Breast epithelium (tissue), 4 donors: Measurements from ENCODE around the gene CCDC57. TPM values are rescaled to one million over a fixed set of nuclear protein-coding genes. Genes with fewer than 3 reads are reported as not detected.

Experiments used
- DNase-seq, 2 donors: peaks; one replicate each; pipeline ENCODE4 v3.0.0-alpha.2; 2019; ENCODE audit warnings: low spot score in 2 of 2
- H3K27ac ChIP-seq, 2 donors: fragments of 200-600 bp; sonication (generic) in 1 of 2; one replicate each; pipeline ENCODE4 v1.5.1; 2016 to 2019; ENCODE audit warnings: mild to moderate bottlenecking in 1 of 2
- H3K27me3 ChIP-seq, 2 donors: fragments of 200-600 bp; sonication (generic) in 1 of 2; one replicate each; pipeline versions ENCODE4 v1.5.1 to v1.6.0; 2017 to 2019; ENCODE audit warnings: control low read depth in 1 of 2, mild to moderate bottlenecking in 1 of 2
- H3K36me3 ChIP-seq: fragments of 200-600 bp; one replicate; pipeline ENCODE4 v1.5.1; 2019
- H3K4me1 ChIP-seq, 2 donors: fragments of 200-600 bp; sonication (generic); one replicate each; pipeline ENCODE4 v1.5.1; 2016 to 2019; ENCODE audit warnings: control low read depth in 1 of 2
- H3K4me3 ChIP-seq, 3 donors: fragments of 200-600 bp; sonication (generic); 1 replicate in 2 of 3; 2 replicates in 1 of 3; pipeline ENCODE4 v1.5.1; 2016 to 2019; ENCODE audit warnings: mild to moderate bottlenecking in 3 of 3, moderate library complexity in 2 of 3
- H3K9me3 ChIP-seq, 2 donors: fragments of 200-600 bp; sonication (generic) in 1 of 2; one replicate each; pipeline ENCODE4 v1.5.1; 2016 to 2019; ENCODE audit warnings: control low read depth in 1 of 2
- CTCF ChIP-seq, 3 donors: fragments of 450-650 bp; IDR thresholded peaks; one replicate each; pipeline ENCODE4 v1.5.1; 2016 to 2017; ENCODE audit warnings: antibody characterized with exemption in 3 of 3, mild to moderate bottlenecking in 3 of 3, moderate library complexity in 3 of 3
- POLR2A ChIP-seq: fragments of 450-650 bp; IDR thresholded peaks from one replicate; pipeline ENCODE4 v1.6.1; 2016; ENCODE audit warnings: antibody characterized with exemption, mild to moderate bottlenecking, moderate library complexity
- POLR2AphosphoS5 ChIP-seq, 3 donors: sonication (generic); formaldehyde crosslinking; IDR thresholded peaks; one replicate each; pipeline ENCODE4 v1.6.1; 2017; ENCODE audit warnings: antibody characterized with exemption in 3 of 3
- intact Hi-C: fragments of 100-400 bp; cut with DNase I; formaldehyde crosslinking; loops from one replicate; pipeline ENCODE4 v1.15.1; 2023; ENCODE audit warnings: low total_unique reads
- total RNA-seq, 3 donors: library from RNA; depleted of rRNA; stranded (reverse); fragments of >200 nt; gene quantifications; one replicate each; pipeline ENCODE4 v1.1.0, GENCODE V29; 2016

Gene CCDC57
- total RNA-seq, 3 donors from 2014 or later: 13.4 to 56.9 (median 52.8) TPM

- Histone ChIP-seq H3K27ac (no peak overlapping the region), H3K9me3 (no peaks in the 10 kb centered on the region), H3K36me3 (no peaks in the 10 kb centered on the region), H3K4me3 (no peak overlapping the region), H3K27me3 (no peaks in the 10 kb centered on the region), H3K4me1 (peaks cover 0 to 7% of the 10 kb centered on the region in 2 donors)
- intact Hi-C loops: loop anchor here (10.0 kb wide), 1 partner anchor 123 kb away; no protein-coding TSS in a partner anchor
- no peak for DNase-seq
- TF ChIP-seq CTCF (IDR thresholded peaks at IDR 0.05) (no peak), POLR2AphosphoS5 (IDR thresholded peaks at IDR 0.05) (no peak), POLR2A (no peak)
Observed at GRCh38 chr17:82201498-82201910, 11.1 kb downstream of the CCDC57 start.

- intact Hi-C loops: loop anchor here (10.0 kb wide), 1 partner anchor 124 kb away; no protein-coding TSS in a partner anchor
- no peak for DNase-seq
Observed at GRCh38 chr17:82200743-82201497, 11.7 kb downstream of the CCDC57 start.

GRCh38 chr17:82200135-82200534, 12.5 kb downstream of the CCDC57 start:
- no peaks in the 10 kb centered on the region for H3K27me3 ChIP-seq
- H3K9me3 ChIP-seq: no peaks in the 10 kb centered on the region
- TF ChIP-seq CTCF (IDR thresholded peaks at IDR 0.05) (no peak), POLR2A (no peak), POLR2AphosphoS5 (IDR thresholded peaks at IDR 0.05) (no peak)
- H3K36me3 ChIP-seq: no peaks in the 10 kb centered on the region
- DNase-seq: no peak
- H3K27ac ChIP-seq: no peak overlapping the region
- no peak overlapping the region for H3K4me3 ChIP-seq
- no peaks in the 10 kb centered on the region for H3K4me1 ChIP-seq
- intact Hi-C loops: loop anchor here (10.0 kb wide), 1 partner anchor 125 kb away; no protein-coding TSS in a partner anchor

More at GRCh38 chr17:82200743-82201497, 11.7 kb downstream of the CCDC57 start:
- Histone ChIP-seq H3K4me3 (no peak overlapping the region), H3K4me1 (peaks cover 0 to 2% of the 10 kb centered on the region in 2 donors), H3K27ac (no peak overlapping the region), H3K9me3 (no peaks in the 10 kb centered on the region), H3K27me3 (no peaks in the 10 kb centered on the region), H3K36me3 (no peaks in the 10 kb centered on the region)
- no peak for TF ChIP-seq CTCF (IDR thresholded peaks at IDR 0.05)
- no peak for TF ChIP-seq POLR2AphosphoS5 (IDR thresholded peaks at IDR 0.05)
- TF ChIP-seq POLR2A: no peak

GRCh38 chr17:82199496-82199895, 13.1 kb downstream of the CCDC57 start:
- no peaks in the 10 kb centered on the region for H3K36me3 ChIP-seq

More at GRCh38 chr17:82199496-82199895, 13.1 kb downstream of the CCDC57 start:
- intact Hi-C loops: no loop called here
- no peak overlapping the region for H3K4me3 ChIP-seq
- DNase-seq: no peak
- no peak overlapping the region for H3K27ac ChIP-seq
- H3K27me3 ChIP-seq: no peaks in the 10 kb centered on the region
- H3K4me1 ChIP-seq: no peaks in the 10 kb centered on the region
- TF ChIP-seq CTCF (IDR thresholded peaks at IDR 0.05) (no peak), POLR2A (no peak), POLR2AphosphoS5 (IDR thresholded peaks at IDR 0.05) (no peak)
- H3K9me3 ChIP-seq: no peaks in the 10 kb centered on the region
